Measurements from ENCODE around the gene THPO.

The THPO gene

GRCh38 chr3:184377882-184378445 is at the start of gene THPO:
THPO (minus strand) TSS chr3:184378207; CDS start chr3:184376259, 1,948 bp downstream.
- H3K36me3 ChIP-seq (ENCODE audit: low read length) = no peaks in the 10 kb centered on the region
- H2AFZ ChIP-seq (ENCODE audit: low read depth, low read length, severe bottlenecking) = no peak within 1 kb of the TSS
- H3K79me2 ChIP-seq (ENCODE audit: insufficient read depth, low read length) = no peaks in the 10 kb centered on the region
- H3K27ac ChIP-seq (ENCODE audit: low read depth, low read length) = no peak within 1 kb of the TSS
- no peaks in the 10 kb centered on the region for H4K20me1 ChIP-seq (ENCODE audit: low read depth, low read length)
- no peaks in the 10 kb centered on the region for H3K27me3 ChIP-seq (ENCODE audit: low read length)
- no peak for TF ChIP-seq EZH2phosphoT487 (conservative IDR thresholded peaks at IDR 0.05; ENCODE audit: low read length)
- TF ChIP-seq, protein P1, sequence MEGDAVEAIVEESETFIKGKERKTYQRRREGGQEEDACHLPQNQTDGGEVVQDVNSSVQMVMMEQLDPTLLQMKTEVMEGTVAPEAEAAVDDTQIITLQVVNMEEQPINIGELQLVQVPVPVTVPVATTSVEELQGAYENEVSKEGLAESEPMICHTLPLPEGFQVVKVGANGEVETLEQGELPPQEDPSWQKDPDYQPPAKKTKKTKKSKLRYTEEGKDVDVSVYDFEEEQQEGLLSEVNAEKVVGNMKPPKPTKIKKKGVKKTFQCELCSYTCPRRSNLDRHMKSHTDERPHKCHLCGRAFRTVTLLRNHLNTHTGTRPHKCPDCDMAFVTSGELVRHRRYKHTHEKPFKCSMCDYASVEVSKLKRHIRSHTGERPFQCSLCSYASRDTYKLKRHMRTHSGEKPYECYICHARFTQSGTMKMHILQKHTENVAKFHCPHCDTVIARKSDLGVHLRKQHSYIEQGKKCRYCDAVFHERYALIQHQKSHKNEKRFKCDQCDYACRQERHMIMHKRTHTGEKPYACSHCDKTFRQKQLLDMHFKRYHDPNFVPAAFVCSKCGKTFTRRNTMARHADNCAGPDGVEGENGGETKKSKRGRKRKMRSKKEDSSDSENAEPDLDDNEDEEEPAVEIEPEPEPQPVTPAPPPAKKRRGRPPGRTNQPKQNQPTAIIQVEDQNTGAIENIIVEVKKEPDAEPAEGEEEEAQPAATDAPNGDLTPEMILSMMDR (IDR thresholded peaks at IDR 0.05; ENCODE audit: insufficient read depth, low read length, poor library complexity, severe bottlenecking) = no peak
- H3F3A ChIP-seq (ENCODE audit: insufficient read depth) = no peaks in the 10 kb centered on the region
- H3K9ac ChIP-seq (ENCODE audit: low read length) = no peak within 1 kb of the TSS
- no peaks in the 10 kb centered on the region for H3K9me2 ChIP-seq (replicated peaks; ENCODE audit: insufficient read depth, low read length)
- H3K4me2 ChIP-seq (ENCODE audit: low read depth, low read length, poor library complexity, severe bottlenecking) = no peak within 1 kb of the TSS
- no peak within 1 kb of the TSS for H3K4me3 ChIP-seq (ENCODE audit: insufficient read depth, low read length, poor library complexity, severe bottlenecking)
- no peaks in the 10 kb centered on the region for H3K9me3 ChIP-seq (ENCODE audit: insufficient read depth, low read length)

DNA sequence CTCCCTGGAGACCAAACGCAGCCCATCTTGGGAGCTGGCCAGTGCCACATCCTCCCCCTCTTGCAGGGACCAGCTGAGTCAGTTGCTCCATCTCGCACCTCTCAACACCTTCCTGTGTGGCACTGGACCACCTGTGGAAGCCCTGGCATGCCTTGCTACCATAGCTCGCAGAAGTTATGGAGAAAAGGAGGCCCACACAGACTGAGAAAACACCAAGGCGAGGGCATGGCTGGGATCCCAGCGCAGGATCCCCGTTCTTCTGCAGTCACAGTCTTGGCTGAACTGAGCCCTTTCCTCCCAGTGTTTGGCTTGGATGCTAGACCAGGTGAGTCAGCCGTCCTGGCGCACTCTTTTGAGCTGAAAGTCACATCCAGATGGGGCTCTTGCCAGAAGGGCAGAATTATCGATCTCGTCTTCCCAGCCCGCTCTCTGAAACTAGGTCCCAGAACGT is 48.7 kb upstream of the THPO start:
- Histone ChIP-seq H3K79me2 (ENCODE audit: insufficient read depth, low read length) (no peaks in the 10 kb centered on the region), H3K4me3 (ENCODE audit: insufficient read depth, low read length, poor library complexity, severe bottlenecking) (no peak overlapping the region), H2AFZ (ENCODE audit: low read depth, low read length, severe bottlenecking) (no peak overlapping the region), H3K9me3 (ENCODE audit: insufficient read depth, low read length) (no peaks in the 10 kb centered on the region), H3K36me3 (ENCODE audit: low read length) (no peaks in the 10 kb centered on the region), H3K9ac (ENCODE audit: low read length) (no peak overlapping the region), H3K9me2 (replicated peaks; ENCODE audit: insufficient read depth, low read length) (no peaks in the 10 kb centered on the region), H3F3A (ENCODE audit: insufficient read depth) (no peaks in the 10 kb centered on the region), H3K27ac (ENCODE audit: low read depth, low read length) (no peak overlapping the region), H4K20me1 (ENCODE audit: low read depth, low read length) (no peaks in the 10 kb centered on the region), H3K4me2 (ENCODE audit: low read depth, low read length, poor library complexity, severe bottlenecking) (no peak overlapping the region), H3K27me3 (ENCODE audit: low read length) (no peaks in the 10 kb centered on the region)
- TF ChIP-seq EZH2phosphoT487 (conservative IDR thresholded peaks at IDR 0.05; ENCODE audit: low read length) = no peak
- TF ChIP-seq, protein P1 (IDR thresholded peaks at IDR 0.05; ENCODE audit: insufficient read depth, low read length, poor library complexity, severe bottlenecking) = no peak

DNA sequence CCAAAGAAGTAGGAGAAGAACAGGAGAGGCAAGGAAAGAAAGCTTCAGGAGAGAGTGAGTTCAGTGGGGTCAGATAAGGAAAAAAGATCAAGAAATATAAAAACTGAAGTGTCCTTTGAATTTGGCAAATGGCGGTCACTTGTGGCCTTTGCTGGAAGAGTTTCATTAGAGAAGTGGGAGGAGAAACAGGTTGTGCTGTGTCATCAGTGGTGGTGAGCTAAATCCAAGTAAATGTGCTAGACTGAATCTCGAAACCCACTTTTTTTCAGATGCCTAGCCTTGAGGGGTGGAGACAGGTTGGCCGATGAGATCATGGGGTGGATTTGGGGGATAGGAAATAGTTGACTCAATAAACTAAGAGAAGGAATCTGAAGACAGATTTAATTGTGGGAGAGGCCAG is 45.6 kb upstream of the THPO start:
- Histone ChIP-seq H3K27me3 (ENCODE audit: low read length) (no peaks in the 10 kb centered on the region), H3K4me3 (ENCODE audit: insufficient read depth, low read length, poor library complexity, severe bottlenecking) (no peak overlapping the region), H3K27ac (ENCODE audit: low read depth, low read length) (no peak overlapping the region), H3K9ac (ENCODE audit: low read length) (no peak overlapping the region), H3K9me3 (ENCODE audit: insufficient read depth, low read length) (no peaks in the 10 kb centered on the region), H2AFZ (ENCODE audit: low read depth, low read length, severe bottlenecking) (no peak overlapping the region), H3K36me3 (ENCODE audit: low read length) (no peaks in the 10 kb centered on the region), H3K9me2 (replicated peaks; ENCODE audit: insufficient read depth, low read length) (no peaks in the 10 kb centered on the region), H3K4me2 (ENCODE audit: low read depth, low read length, poor library complexity, severe bottlenecking) (no peak overlapping the region), H3K79me2 (ENCODE audit: insufficient read depth, low read length) (no peaks in the 10 kb centered on the region), H3F3A (ENCODE audit: insufficient read depth) (no peaks in the 10 kb centered on the region), H4K20me1 (ENCODE audit: low read depth, low read length) (no peaks in the 10 kb centered on the region)
- no peak for TF ChIP-seq EZH2phosphoT487 (conservative IDR thresholded peaks at IDR 0.05; ENCODE audit: low read length)
- TF ChIP-seq, protein P1 (IDR thresholded peaks at IDR 0.05; ENCODE audit: insufficient read depth, low read length, poor library complexity, severe bottlenecking) = no peak

All from SU-DHL-6 (cell line).